Neural progenitor cell (in vitro differentiated cells): ENCODE results near the gene SSR3.

Experiments used
- CTCF ChIP-seq: fragments of 200-600 bp; sonication (generic); IDR thresholded peaks from 2 replicates; pipeline ENCODE4 v1.5.1; 2017; ENCODE audit warnings: antibody characterized with exemption, mild to moderate bottlenecking
- EZH2 ChIP-seq: fragments of 200-600 bp; sonication (generic); IDR thresholded peaks from 2 replicates; pipeline ENCODE4 v1.6.1; 2017; ENCODE audit warnings: antibody characterized with exemption, mild to moderate bottlenecking, moderate library complexity
- EZH2phosphoT487 ChIP-seq: fragments of 200-600 bp; sonication (generic); IDR thresholded peaks from 2 replicates; pipeline ENCODE4 v1.6.1; 2017; ENCODE audit warnings: antibody characterized with exemption

- TF ChIP-seq CTCF = no peak
- TF ChIP-seq EZH2phosphoT487 = no peak
- no peak for TF ChIP-seq EZH2
These were observed 6.8 kb downstream of the SSR3 start for GRCh38 chr3:156548041-156548687.
